ENCODE measurements around the gene HJURP.

The HJURP gene

GRCh38 chr2:233824373-233824772 is 30.0 kb downstream of the HJURP start:
- no peak for DNase-seq (ENCODE audit: low read depth)
- no peak overlapping the region for H3K4me3 ChIP-seq (ENCODE audit: low read length)
- TF ChIP-seq CTCF (IDR thresholded peaks at IDR 0.05; ENCODE audit: insufficient read depth, low read depth, low read length, missing control alignments): no peak

- no peak for TF ChIP-seq CTCF (IDR thresholded peaks at IDR 0.05; ENCODE audit: insufficient read depth, low read depth, low read length, missing control alignments)
These were observed 30.6 kb downstream of the HJURP start for GRCh38 chr2:233823731-233824121.

GRCh38 chr2:233822781-233823730 is 31.3 kb downstream of the HJURP start:
- TF ChIP-seq CTCF (IDR thresholded peaks at IDR 0.05; ENCODE audit: insufficient read depth, low read depth, low read length, missing control alignments): no peak
- DNase-seq (ENCODE audit: low read depth): no peak
- H3K4me3 ChIP-seq (ENCODE audit: low read length): no peak overlapping the region

More at GRCh38 chr2:233823731-233824121, 30.6 kb downstream of the HJURP start:
- DNase-seq (ENCODE audit: low read depth): no peak
- H3K4me3 ChIP-seq (ENCODE audit: low read length): no peak overlapping the region

GRCh38 chr2:233822101-233822771 is 32.1 kb downstream of the HJURP start:
- DNase-seq (ENCODE audit: low read depth): no peak
- no peak overlapping the region for H3K4me3 ChIP-seq (ENCODE audit: low read length)
- TF ChIP-seq CTCF (IDR thresholded peaks at IDR 0.05; ENCODE audit: insufficient read depth, low read depth, low read length, missing control alignments): no peak

- no peak for TF ChIP-seq CTCF (IDR thresholded peaks at IDR 0.05; ENCODE audit: insufficient read depth, low read depth, low read length, missing control alignments)
- H3K4me3 ChIP-seq (ENCODE audit: low read length): no peak overlapping the region
- no peak for DNase-seq (ENCODE audit: low read depth)
These were observed 32.6 kb downstream of the HJURP start for GRCh38 chr2:233821709-233822100.

GRCh38 chr2:233821196-233821595 is 33.1 kb downstream of the HJURP start:
- DNase-seq (ENCODE audit: low read depth): no peak
- H3K4me3 ChIP-seq (ENCODE audit: low read length): no peak overlapping the region
- no peak for TF ChIP-seq CTCF (IDR thresholded peaks at IDR 0.05; ENCODE audit: insufficient read depth, low read depth, low read length, missing control alignments)

Measured in epithelial cell of esophagus (primary cell).